Thoracic aorta (tissue), 2 donors: ENCODE measurements around the gene DMBX1. TPM values are rescaled to one million over a fixed set of nuclear protein-coding genes. Genes with fewer than 3 reads are reported as not detected.

Experiments used
- ATAC-seq: fragments of 150-250 bp; one replicate; pipeline ENCODE4 v1.8.0; 2017; ENCODE audit warnings: low read depth; ENCODE audit not compliant: insufficient number of reproducible peaks, low FRiP score
- DNase-seq: peaks from one replicate; pipeline ENCODE4 v3.0.0-alpha.2; 2020; ENCODE audit warnings: low spot score
- H3K27ac ChIP-seq, 2 donors: fragments of 200-600 bp; sonication (generic); 1 replicate in 1 of 2; 2 replicates in 1 of 2; pipeline ENCODE4 v1.5.1; 2016; ENCODE audit warnings: mild to moderate bottlenecking in 2 of 2, moderate library complexity in 2 of 2
- H3K27me3 ChIP-seq: fragments of 200-600 bp; sonication (generic); replicated peaks from 2 replicates; pipeline ENCODE4 v1.6.0; 2016; ENCODE audit warnings: mild to moderate bottlenecking; ENCODE audit not compliant: insufficient read depth
- H3K36me3 ChIP-seq: fragments of 200-600 bp; sonication (generic); one replicate; pipeline ENCODE4 v1.5.1; 2016
- H3K4me1 ChIP-seq, 2 donors: fragments of 200-600 bp; sonication (generic); 1 replicate in 1 of 2; 2 replicates in 1 of 2; pipeline versions ENCODE4 v1.5.1 to v1.6.0; 2016; ENCODE audit warnings: low read depth in 2 of 2, mild to moderate bottlenecking in 1 of 2; ENCODE audit not compliant: control insufficient read depth in 1 of 2
- H3K4me3 ChIP-seq: fragments of 200-600 bp; sonication (generic); 2 replicates; pipeline ENCODE4 v1.5.1; 2016; ENCODE audit warnings: mild to moderate bottlenecking
- H3K9me3 ChIP-seq: fragments of 200-600 bp; sonication (generic); 2 replicates; pipeline ENCODE4 v1.5.1; 2016
- total RNA-seq, 2 donors: library from RNA; depleted of rRNA; stranded (reverse); fragments of >200 nt; gene quantifications; one replicate each; pipeline versions ENCODE4 v1.1.0 to v1.2.3, GENCODE V29; 2016
- TF ChIP-seq, protein P1 (sequence below): fragments of 200-600 bp; sonication (generic); IDR thresholded peaks from one replicate; pipeline ENCODE4 v1.5.1; 2019; ENCODE audit warnings: antibody characterized with exemption

The DMBX1 gene
- total RNA-seq, 2 donors from 2014 or later, result not detected

DNA sequence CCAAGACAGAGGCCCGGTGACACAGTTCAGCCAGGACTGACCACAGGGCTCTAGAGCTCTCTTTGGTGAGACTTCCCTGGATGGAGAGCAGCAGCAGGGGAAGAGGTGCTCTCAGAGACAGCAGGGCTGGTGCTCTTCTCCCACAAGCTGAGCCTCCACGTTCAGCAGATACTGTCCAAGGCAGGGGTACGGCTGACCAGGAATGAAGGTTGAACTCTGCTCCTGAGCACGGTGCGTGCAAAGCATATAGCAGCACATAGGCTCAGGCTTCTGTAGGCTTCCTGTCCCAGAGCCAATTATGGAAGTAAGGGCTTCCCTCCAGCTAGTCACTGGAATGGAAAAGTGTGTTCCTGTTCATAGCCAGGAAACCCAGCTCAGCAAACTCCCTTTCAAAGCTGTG, 23.9 kb downstream of the DMBX1 start:
- ATAC-seq (no peak), DNase-seq (no peak)
- no peaks in the 10 kb centered on the region for H3K36me3 ChIP-seq
- no peak overlapping the region for H3K4me3 ChIP-seq
- no peak overlapping the region for H3K27ac ChIP-seq
- TF ChIP-seq, protein P1, sequence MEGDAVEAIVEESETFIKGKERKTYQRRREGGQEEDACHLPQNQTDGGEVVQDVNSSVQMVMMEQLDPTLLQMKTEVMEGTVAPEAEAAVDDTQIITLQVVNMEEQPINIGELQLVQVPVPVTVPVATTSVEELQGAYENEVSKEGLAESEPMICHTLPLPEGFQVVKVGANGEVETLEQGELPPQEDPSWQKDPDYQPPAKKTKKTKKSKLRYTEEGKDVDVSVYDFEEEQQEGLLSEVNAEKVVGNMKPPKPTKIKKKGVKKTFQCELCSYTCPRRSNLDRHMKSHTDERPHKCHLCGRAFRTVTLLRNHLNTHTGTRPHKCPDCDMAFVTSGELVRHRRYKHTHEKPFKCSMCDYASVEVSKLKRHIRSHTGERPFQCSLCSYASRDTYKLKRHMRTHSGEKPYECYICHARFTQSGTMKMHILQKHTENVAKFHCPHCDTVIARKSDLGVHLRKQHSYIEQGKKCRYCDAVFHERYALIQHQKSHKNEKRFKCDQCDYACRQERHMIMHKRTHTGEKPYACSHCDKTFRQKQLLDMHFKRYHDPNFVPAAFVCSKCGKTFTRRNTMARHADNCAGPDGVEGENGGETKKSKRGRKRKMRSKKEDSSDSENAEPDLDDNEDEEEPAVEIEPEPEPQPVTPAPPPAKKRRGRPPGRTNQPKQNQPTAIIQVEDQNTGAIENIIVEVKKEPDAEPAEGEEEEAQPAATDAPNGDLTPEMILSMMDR, result no peak
- H3K27me3 ChIP-seq, result no peaks in the 10 kb centered on the region
- no peaks in the 10 kb centered on the region for H3K9me3 ChIP-seq
- H3K4me1 ChIP-seq, result no peaks in the 10 kb centered on the region

DNA sequence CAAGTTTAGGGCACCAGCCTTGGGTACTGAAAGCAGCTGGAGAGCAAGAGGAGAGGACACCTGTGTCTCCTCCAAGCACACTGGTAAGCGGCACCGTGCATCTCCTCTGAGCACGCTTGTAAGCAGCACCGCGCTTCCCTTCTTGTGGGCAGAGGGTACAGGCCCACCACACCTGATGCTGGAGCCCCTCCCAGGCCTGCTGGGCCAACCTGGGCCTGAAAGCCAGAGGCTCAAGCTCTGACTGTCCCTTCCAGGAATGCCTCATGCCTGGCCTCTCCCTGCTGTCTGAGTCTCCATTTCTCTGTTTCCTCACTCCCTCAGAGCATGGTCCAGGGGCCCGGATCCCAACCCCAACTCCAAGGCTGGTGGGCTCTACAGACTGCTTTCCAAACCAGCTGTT, 25.9 kb downstream of the DMBX1 start:
- DNase-seq, result no peak
- ATAC-seq, result no peak

DNA sequence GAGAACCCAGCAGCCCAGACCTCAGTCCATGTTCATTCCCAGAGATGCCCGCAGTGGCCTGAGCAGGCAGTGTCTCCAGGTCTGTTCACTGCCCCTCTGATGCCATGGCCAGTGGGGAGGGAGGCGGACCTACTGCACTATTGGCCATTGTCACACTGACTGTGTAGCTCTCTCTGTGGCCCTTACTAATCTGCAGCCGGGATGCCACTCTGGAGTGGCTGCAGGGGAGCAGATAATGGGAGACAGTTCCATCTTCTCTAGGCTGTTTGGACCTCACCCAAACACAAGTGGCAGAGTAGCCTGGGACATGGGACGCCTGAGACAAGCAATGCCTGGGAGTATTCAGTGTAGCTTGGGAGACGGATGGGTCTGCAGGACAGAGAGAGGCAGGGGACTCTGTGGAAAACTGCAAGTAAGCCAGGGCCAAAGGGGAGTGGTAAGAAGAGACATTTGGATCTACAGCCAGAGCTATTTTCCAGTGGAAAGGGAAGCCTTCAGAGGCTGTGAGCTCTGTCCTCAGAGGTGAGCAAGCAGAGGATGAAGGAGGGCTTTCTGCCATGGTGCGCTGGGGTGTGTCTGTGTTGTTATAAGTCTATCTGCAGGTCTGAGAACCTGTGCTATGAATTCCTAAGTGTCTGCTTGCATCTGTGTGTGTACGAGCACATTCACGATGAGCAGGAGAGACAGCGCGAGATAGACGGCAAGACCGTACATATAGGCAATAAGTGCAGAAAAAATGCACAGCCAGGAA, 26.7 kb downstream of the DMBX1 start:
- Histone ChIP-seq H3K4me3 (no peak overlapping the region), H3K27ac (no peak overlapping the region), H3K27me3 (no peaks in the 10 kb centered on the region), H3K36me3 (no peaks in the 10 kb centered on the region), H3K4me1 (no peaks in the 10 kb centered on the region), H3K9me3 (no peaks in the 10 kb centered on the region)
- TF ChIP-seq, protein P1, result no peak
- DNase-seq (no peak), ATAC-seq (no peak)

More for the DNA sequence above, 25.9 kb downstream of the DMBX1 start:
- no peaks in the 10 kb centered on the region for H3K4me1 ChIP-seq
- H3K36me3 ChIP-seq, result no peaks in the 10 kb centered on the region
- TF ChIP-seq, protein P1, result no peak
- H3K27me3 ChIP-seq, result no peaks in the 10 kb centered on the region
- no peaks in the 10 kb centered on the region for H3K9me3 ChIP-seq
- no peak overlapping the region for H3K4me3 ChIP-seq
- H3K27ac ChIP-seq, result no peak overlapping the region

DNA sequence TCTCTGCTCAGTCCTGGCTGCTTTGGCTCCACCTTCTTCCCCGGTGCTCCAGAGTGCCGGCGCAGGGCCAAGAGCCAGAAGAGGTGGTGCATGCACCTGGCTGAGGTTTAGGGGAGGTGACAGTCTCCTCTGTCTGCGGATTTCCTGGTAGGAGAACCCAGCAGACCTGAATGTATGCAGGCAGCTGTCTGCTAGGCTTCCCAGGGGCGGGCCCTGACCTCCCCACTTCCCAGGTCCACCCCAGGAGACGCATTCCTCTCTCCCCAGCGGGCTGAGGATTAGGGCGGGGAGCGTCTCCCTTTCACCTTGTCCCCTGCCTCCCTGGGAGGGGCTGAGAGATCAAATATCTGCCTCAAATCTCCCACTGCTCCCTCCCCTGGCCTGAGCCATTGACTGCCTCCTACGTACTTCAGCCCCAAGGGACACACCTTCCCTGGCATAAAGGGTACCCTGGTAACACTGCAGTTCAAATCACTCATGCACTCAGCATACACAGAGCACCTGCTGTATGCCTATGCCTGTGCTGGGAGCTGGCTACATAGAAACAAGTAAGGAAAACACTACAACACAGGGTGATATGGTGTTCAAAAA, 27.5 kb downstream of the DMBX1 start:
- Histone ChIP-seq H3K36me3 (no peaks in the 10 kb centered on the region), H3K4me3 (no peak overlapping the region), H3K27me3 (no peaks in the 10 kb centered on the region), H3K27ac (no peak overlapping the region), H3K4me1 (peaks cover 0 to 2% of the 10 kb centered on the region in 2 donors), H3K9me3 (no peaks in the 10 kb centered on the region)
- no peak for ATAC-seq
- DNase-seq, result no peak
- TF ChIP-seq, protein P1, result no peak

DNA sequence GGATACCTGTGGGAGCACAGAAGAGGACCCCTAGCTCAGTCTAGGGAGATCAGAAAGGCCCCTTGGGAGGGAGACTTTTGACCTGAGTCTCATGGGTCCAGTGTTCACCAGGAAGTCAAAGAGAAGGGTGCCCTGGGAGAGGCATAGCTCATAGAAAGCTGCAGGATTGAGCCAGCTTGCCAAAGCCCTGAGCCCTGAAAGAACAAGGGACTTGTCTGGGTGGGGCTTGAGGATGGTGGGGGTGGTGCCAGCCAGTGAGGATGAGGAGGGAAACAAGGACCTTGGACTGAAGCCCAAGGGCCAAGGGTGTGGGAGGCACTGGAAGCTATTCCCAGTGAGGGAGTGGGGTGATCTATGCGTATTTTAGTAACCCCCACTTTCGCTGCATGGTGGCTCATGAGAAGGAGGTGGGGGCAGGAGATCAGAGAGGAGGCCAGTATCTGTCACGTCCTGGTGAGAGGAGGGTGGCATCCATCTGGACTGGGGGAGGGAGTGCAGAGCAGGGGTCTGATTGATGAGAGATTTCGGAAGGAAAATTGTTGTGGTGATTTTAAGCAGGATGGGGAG, 28.4 kb downstream of the DMBX1 start:
- no peaks in the 10 kb centered on the region for H3K36me3 ChIP-seq
- no peaks in the 10 kb centered on the region for H3K27me3 ChIP-seq
- no peak overlapping the region for H3K27ac ChIP-seq
- TF ChIP-seq, protein P1, result no peak
- no peak for ATAC-seq
- H3K4me3 ChIP-seq, result no peak overlapping the region
- no peaks in the 10 kb centered on the region for H3K9me3 ChIP-seq
- DNase-seq, result no peak
- peaks cover 4 to 12% of the 10 kb centered on the region in 2 donors for H3K4me1 ChIP-seq
